NT2/D1 (cell line): Measurements from ENCODE around the gene HAVCR2.
"Not testable (repeated sequence)": the region's sequence is repeated elsewhere in the genome, so short reads cannot be mapped to it uniquely, and the experiment has no call there.

Experiments used
- DNase-seq: peaks from one replicate; pipeline ENCODE4 v3.0.0-alpha.2; 2011; ENCODE audit warnings: low read depth, low spot score
- H3K27me3 ChIP-seq: 2 replicates; pipeline ENCODE4 v1.6.0; 2011; ENCODE audit warnings: mild to moderate bottlenecking; ENCODE audit not compliant: insufficient read length, insufficient read depth
- H3K36me3 ChIP-seq: 2 replicates; pipeline ENCODE4 v1.6.1; 2011; ENCODE audit warnings: mild to moderate bottlenecking, low read length, mixed read lengths; ENCODE audit not compliant: insufficient read depth, insufficient read length
- H3K4me1 ChIP-seq: 2 replicates; pipeline ENCODE4 v1.5.1; 2011; ENCODE audit not compliant: insufficient read depth, insufficient read length
- H3K4me3 ChIP-seq: 2 replicates; pipeline ENCODE4 v1.5.1; 2011; ENCODE audit warnings: low read depth; ENCODE audit not compliant: insufficient read length
- H3K9ac ChIP-seq: 2 replicates; pipeline ENCODE4 v1.6.0; 2011; ENCODE audit warnings: low read depth; ENCODE audit not compliant: insufficient read length
- H3K9me3 ChIP-seq: 2 replicates; pipeline ENCODE4 v1.5.1; 2011; ENCODE audit warnings: mild to moderate bottlenecking, low read length; ENCODE audit not compliant: insufficient read depth
- SUZ12 ChIP-seq: IDR thresholded peaks from 2 replicates; pipeline ENCODE4 v1.6.1; 2011; ENCODE audit not compliant: insufficient read length, insufficient read depth; ENCODE audit errors: extremely low read depth
- YY1 ChIP-seq: IDR thresholded peaks from 2 replicates; pipeline ENCODE4 v1.6.1; 2011; ENCODE audit not compliant: insufficient read length, insufficient read depth
- ZNF274 ChIP-seq: IDR thresholded peaks from 2 replicates; pipeline ENCODE4 v1.6.1; 2011; ENCODE audit warnings: mild to moderate bottlenecking, low read depth, low read length

Gene HAVCR2

DNA sequence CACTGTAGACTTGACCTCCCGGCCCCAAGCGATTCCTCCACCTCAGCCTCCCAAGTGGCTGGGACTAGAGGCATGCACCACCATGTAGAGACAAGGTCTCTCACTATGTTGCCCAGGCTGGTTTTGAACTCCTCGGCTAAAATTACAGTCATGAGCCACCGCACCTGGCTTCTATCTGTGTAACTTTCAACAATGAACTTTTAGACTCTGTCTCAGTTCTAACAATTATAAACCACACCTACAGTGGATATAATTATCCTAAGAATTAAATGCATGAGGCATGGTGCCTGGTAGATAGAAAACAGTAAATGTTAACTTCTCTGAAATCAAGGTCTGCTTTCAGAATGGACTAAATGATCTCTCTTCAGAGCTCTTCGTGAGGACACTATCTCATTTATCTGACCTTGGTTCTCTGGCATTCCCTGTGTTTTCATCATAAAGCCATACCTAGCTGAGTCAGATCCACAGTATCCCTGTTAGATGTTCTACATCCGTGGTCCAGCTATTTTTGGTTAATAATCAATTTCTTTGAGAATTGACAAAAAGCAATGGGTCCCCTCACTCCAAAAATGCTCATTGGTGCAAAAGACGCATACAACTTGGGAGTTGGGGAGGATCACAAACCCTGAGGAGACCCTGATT, 57.1 kb downstream of the HAVCR2 start:
- DNase-seq: no peak

DNA sequence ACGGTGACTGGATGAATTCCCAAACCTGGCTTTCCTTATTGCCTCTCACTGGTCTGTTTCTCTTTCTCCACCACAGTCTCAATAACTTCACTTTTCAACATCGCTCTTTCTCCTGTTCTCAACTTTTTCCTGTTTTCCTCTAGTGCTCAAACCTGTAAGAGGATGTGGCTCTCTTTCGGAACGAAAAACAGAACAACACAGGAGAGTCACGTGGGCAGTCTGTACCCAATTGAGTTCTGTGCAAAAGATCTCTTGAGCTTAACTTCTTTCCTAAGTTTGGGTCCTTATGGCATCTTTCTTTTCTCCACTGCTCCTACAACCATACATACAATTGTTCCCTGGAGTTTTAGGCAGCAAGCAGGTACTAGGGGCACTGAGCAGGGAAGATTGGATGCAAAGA, 58.8 kb downstream of the HAVCR2 start:
- DNase-seq: no peak
- TF ChIP-seq SUZ12: no peak
- no peak for TF ChIP-seq ZNF274
- no peak for TF ChIP-seq YY1
- Histone ChIP-seq H3K9me3 (no peaks in the 10 kb centered on the region), H3K27me3 (no peaks in the 10 kb centered on the region), H3K9ac (no peak overlapping the region), H3K4me1 (no peaks in the 10 kb centered on the region), H3K4me3 (no peak overlapping the region), H3K36me3 (no peaks in the 10 kb centered on the region)

More for the DNA sequence above, 57.1 kb downstream of the HAVCR2 start:
- no peak for TF ChIP-seq YY1
- no peak for TF ChIP-seq SUZ12
- TF ChIP-seq ZNF274: no peak
- H3K36me3 ChIP-seq: no peaks in the 10 kb centered on the region
- no peaks in the 10 kb centered on the region for H3K27me3 ChIP-seq
- H3K4me3 ChIP-seq: no peak overlapping the region
- no peaks in the 10 kb centered on the region for H3K9me3 ChIP-seq
- no peak overlapping the region for H3K9ac ChIP-seq
- H3K4me1 ChIP-seq: no peaks in the 10 kb centered on the region

DNA sequence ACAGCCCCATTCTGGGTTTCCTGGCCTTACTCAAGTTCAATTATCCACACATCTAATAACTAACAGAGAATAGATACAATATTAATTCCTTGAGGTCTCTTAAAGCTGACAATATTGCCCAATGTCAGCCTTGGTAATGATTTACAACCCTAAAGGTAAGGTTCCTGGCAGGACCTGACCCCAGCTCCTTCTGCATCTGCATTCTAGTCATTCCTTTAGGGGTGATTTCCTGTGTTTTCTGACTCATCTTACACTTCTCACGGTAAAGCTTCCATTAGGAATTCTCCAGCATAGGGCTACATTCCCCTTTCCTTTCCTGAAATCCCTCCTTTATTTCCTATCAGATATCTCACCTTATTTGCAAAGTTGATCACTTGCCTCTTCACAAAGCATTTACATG, 59.2 kb downstream of the HAVCR2 start:
- Histone ChIP-seq H3K9me3 (no peaks in the 10 kb centered on the region), H3K4me1 (no peaks in the 10 kb centered on the region), H3K9ac (no peak overlapping the region), H3K27me3 (no peaks in the 10 kb centered on the region), H3K36me3 (no peaks in the 10 kb centered on the region), H3K4me3 (no peak overlapping the region)
- TF ChIP-seq SUZ12: no peak
- TF ChIP-seq ZNF274: no peak
- peak; percentile 32 for DNase-seq

DNA sequence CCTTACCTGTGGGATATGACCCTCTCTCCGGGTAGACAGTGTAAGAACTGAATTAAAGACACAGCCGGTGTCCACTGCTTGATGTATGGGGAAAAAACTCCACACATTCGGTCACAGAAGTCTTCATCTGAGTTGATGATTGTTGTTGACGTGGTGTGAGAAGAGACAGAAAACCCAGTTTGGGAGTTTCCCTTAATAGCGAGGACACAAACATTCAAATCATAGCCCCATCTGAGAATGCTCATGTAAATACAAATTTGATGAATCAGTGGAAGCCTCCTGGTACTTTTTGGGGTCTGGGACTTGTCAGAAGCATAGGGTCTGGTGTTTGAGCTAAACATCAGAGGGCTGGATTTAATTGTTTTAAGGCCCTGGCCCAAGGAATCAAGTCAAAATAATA, 60.9 kb downstream of the HAVCR2 start:
- Histone ChIP-seq H3K9ac (no peak overlapping the region), H3K27me3 (no peaks in the 10 kb centered on the region), H3K4me1 (no peaks in the 10 kb centered on the region), H3K36me3 (no peaks in the 10 kb centered on the region), H3K4me3 (no peak overlapping the region), H3K9me3 (no peaks in the 10 kb centered on the region)
- DNase-seq: no peak
- no peak for TF ChIP-seq YY1
- TF ChIP-seq SUZ12: no peak
- no peak for TF ChIP-seq ZNF274

DNA sequence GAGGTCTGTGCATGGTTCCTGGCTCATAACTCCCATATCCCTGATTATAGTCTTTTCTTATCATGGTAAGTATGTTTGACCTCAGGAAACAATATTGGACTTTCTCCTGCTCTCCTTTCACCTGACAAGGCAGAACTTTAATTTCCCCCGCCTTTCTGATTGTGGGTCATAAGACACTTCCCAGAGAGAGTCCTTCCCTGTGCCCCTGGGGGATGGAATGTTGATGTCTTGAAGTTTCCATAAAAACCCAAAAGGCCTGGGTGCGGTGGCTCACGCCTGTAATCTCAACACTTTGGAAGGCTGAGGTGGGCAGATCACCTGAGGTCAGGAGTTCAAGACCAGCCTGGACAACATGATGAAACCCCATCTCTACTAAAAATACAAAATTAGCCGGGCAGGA, 61.8 kb downstream of the HAVCR2 start:
- not testable (repeated sequence) for H3K4me3 ChIP-seq, H3K4me1 ChIP-seq, H3K27me3 ChIP-seq, H3K36me3 ChIP-seq, DNase-seq, H3K9ac ChIP-seq, H3K9me3 ChIP-seq

DNA sequence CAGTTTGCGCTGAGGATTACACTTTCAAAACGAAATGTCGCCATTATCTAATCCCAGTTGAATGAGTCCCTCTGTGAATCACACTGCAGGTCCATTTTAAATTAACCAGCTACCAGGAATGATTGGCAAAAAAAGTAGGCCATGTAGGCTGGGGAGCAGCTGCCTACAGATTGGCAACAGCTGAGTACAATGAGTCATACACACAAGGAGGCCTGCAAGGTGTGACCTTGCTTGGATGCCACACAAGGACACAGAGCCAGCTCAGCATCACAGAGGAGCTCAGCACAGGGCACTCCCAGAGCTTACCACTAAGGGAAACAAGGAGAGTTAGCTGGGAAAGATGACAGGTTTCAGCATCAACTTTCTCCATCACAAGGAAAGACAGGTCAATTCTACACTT, 62.8 kb downstream of the HAVCR2 start:
- no peaks in the 10 kb centered on the region for H3K9me3 ChIP-seq
- H3K27me3 ChIP-seq: no peaks in the 10 kb centered on the region
- DNase-seq: no peak
- TF ChIP-seq YY1: no peak
- H3K9ac ChIP-seq: no peak overlapping the region
- no peak overlapping the region for H3K4me3 ChIP-seq
- H3K4me1 ChIP-seq: no peaks in the 10 kb centered on the region
- no peaks in the 10 kb centered on the region for H3K36me3 ChIP-seq

DNA sequence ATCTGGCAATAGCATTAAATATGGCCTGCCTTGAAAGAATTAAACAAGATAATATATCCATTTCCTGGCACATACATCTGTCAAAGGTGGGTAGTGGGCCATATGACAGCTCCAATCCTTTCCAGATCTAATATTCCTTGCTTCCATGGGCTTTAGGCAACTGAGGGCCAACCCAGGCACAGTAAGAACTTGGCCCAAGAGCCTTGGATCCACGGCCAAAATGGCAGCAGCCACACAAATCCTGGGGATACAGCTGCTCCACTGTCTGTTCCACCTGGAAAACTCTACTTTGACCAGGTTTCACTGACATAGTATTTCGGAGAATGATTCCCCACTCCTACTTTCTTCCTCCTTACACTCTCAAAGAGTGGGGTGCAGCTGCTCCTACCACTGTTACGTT, 63.2 kb downstream of the HAVCR2 start:
- no peaks in the 10 kb centered on the region for H3K4me1 ChIP-seq

More for the DNA sequence above, 63.2 kb downstream of the HAVCR2 start:
- TF ChIP-seq SUZ12: no peak
- TF ChIP-seq YY1: no peak
- no peak for TF ChIP-seq ZNF274
- no peaks in the 10 kb centered on the region for H3K27me3 ChIP-seq
- no peak overlapping the region for H3K4me3 ChIP-seq
- no peaks in the 10 kb centered on the region for H3K36me3 ChIP-seq
- H3K9me3 ChIP-seq: no peaks in the 10 kb centered on the region
- no peak overlapping the region for H3K9ac ChIP-seq
- no peak for DNase-seq
